Omental fat pad (tissue), 4 donors: ENCODE data around the gene TRIP6. TPM values are rescaled to one million over a fixed set of nuclear protein-coding genes. Genes with fewer than 3 reads are reported as not detected.

Experiments
- ATAC-seq: fragments of 150-250 bp; one replicate; pipeline ENCODE4 v1.9.1; 2016; ENCODE audit warnings: mild to moderate bottlenecking, moderate library complexity; ENCODE audit not compliant: low FRiP score
- DNase-seq: peaks from one replicate; pipeline ENCODE4 v3.0.0-alpha.2; 2019; ENCODE audit warnings: low spot score
- total RNA-seq, 4 donors: library from RNA; depleted of rRNA; stranded (reverse); fragments of >200 nt; gene quantifications; one replicate each; pipeline ENCODE4 v1.1.0, GENCODE V29; 2016
- TF ChIP-seq, protein P1 (sequence below), 3 donors: fragments of 450-650 bp; IDR thresholded peaks; one replicate each; pipeline ENCODE4 v1.5.1; 2016 to 2017; ENCODE audit warnings: antibody characterized with exemption in 3 of 3, mild to moderate bottlenecking in 3 of 3, moderate library complexity in 2 of 3

The TRIP6 gene
- total RNA-seq, 4 donors from 2014 or later: 48.7 to 71.3 (median 53.0) TPM

GRCh38 chr7:100823534-100823933 lies 43.7 kb upstream of the TRIP6 start:
- TF ChIP-seq, protein P1, sequence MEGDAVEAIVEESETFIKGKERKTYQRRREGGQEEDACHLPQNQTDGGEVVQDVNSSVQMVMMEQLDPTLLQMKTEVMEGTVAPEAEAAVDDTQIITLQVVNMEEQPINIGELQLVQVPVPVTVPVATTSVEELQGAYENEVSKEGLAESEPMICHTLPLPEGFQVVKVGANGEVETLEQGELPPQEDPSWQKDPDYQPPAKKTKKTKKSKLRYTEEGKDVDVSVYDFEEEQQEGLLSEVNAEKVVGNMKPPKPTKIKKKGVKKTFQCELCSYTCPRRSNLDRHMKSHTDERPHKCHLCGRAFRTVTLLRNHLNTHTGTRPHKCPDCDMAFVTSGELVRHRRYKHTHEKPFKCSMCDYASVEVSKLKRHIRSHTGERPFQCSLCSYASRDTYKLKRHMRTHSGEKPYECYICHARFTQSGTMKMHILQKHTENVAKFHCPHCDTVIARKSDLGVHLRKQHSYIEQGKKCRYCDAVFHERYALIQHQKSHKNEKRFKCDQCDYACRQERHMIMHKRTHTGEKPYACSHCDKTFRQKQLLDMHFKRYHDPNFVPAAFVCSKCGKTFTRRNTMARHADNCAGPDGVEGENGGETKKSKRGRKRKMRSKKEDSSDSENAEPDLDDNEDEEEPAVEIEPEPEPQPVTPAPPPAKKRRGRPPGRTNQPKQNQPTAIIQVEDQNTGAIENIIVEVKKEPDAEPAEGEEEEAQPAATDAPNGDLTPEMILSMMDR (IDR thresholded peaks at IDR 0.05): no peak
- ATAC-seq (no peak), DNase-seq (no peak)

DNA sequence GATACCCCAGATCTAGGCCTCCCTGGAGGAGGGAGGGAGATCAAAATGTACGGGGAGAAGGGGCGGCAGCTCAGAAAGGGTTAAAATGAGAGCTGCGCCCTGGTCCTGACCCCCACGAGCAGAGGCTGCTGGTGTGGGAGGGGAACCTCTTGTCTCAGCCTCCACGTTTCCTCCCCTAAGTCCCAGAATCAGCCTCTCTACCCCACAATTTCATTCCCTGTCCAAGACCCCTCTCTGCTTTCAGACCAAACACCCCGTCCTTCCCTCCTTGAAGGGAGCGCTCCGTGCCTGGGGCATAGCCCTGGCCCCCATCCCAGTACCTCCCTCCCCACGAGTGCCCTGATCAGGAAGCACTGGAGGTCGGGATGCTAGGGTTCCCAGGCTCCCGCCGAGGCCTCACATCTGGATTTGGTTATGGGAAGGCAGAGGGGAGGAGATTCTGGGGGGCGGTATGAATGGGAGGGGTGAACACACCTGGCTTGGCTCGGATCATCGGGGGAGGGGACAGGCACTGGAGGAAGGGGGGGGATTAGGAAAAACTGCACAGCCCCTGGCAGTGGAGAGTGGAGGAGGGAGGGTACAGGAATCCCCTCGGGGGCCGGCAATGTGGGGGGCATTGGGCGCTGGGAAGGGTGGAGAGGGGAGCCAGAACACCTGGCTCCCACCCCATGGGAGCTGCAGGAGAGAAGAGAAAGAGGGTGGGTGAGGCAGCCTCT lies 42.5 kb upstream of the TRIP6 start:
- ATAC-seq: no peak

GRCh38 chr7:100825215-100825671 lies 41.9 kb upstream of the TRIP6 start:
- DNase-seq: no peak
- TF ChIP-seq, protein P1 (IDR thresholded peaks at IDR 0.05): no peak
- no peak for ATAC-seq

More for the DNA sequence above, 42.5 kb upstream of the TRIP6 start:
- TF ChIP-seq, protein P1 (IDR thresholded peaks at IDR 0.05): no peak
- no peak for DNase-seq

DNA sequence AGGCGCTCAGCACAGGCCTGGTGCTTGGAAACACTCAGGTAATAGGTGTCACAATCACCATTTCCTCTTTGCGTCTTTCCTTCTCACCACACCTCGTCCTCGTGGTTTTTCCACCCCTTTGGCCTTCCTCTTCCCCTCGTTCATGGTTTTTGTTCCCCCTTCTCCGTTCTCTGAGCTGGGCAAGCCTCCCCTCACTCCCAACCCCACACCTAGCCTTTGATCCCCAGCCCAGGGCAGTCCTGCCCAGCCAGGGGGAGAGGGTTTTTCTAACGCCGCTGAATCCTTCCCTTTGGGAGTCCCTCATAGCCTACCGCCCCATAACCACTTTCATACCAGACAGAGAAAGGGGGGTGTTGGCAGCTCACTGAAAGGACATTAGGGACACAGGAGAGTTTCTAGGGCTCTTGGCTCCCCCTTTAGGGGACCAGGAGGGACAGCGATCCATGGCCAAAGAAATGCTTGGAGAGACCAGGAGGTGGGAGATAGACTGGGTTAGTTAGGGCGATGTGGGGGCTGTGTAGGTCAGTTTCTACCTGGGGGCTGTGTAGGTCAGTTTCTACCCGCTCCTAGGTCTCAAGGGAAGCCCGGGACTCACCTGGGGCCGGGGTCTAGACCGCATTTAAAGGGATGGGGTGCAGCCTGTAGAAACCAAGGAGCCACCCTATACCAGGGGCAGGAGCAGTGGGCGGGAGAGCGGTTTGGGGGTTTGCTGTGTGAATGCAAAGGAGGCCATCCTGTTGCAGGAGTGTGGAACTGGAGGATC lies 41.3 kb upstream of the TRIP6 start:
- TF ChIP-seq, protein P1 (IDR thresholded peaks at IDR 0.05): no peak
- ATAC-seq: no peak
- DNase-seq: no peak

DNA sequence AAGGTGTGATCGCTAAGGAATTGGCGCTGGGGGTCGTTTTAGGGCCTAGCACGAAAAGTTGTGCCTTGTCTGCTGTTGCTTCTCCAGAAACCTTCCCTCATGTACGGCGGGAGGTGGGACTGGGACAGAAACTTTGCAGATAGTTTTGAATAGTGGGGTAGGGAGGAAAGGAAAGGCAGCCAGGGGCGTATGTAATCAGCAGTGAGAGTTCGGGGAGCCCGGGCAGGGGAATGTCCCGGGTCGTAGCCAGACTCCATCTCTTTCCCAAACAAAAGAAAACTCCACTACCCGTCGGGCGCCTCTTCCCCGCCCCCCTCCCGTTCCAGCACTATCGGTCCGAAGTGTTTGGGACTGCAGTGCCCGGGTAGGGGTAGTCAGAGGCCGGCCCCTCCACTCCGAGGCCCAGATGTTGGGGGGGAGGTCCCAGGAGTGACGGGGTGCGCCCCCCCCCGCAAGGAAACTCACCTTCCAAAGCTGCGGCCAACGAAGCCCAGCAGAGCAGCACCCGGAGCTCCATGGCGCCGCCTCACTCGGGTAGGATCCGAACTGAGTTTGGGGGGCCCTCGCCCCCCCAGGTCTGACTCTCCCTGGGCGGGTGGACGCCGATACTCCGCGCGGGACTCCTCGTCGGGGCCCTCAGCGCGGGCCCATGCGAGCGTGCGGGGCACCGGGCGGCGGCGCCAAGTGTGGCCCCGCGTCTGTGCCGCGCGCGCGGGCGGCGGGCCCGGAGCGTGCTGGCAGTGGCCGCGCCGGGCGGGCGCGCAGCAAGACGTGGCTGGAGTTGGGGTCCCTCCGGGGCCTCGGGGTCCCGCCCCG lies 40.5 kb upstream of the TRIP6 start:
- peak; percentile 38 for ATAC-seq
- TF ChIP-seq, protein P1 (IDR thresholded peaks at IDR 0.05): no peak
- no peak for DNase-seq

GRCh38 chr7:100827330-100828226 lies 39.6 kb upstream of the TRIP6 start, which contains the start of gene EPHB4:
Gene EPHB4 (minus strand): TSS chr7:100827523. CDS start chr7:100827030, 493 bp downstream.
- ATAC-seq (peak; percentile 84), DNase-seq (peak; percentile 55)
- TF ChIP-seq, protein P1 (IDR thresholded peaks at IDR 0.05): no peak
